Lung (tissue), 12 donors: ENCODE results near the gene MBL2. TPM values are rescaled to one million over a fixed set of nuclear protein-coding genes. Genes with fewer than 3 reads are reported as not detected.

Experiments used
- ATAC-seq: fragments of 200-7000 bp; cut with Tn5 transposase; one replicate; pipeline ENCODE4 v1.9.1; 2020; ENCODE audit warnings: moderate number of reproducible peaks; ENCODE audit not compliant: insufficient read depth, low FRiP score
- DNase-seq, 3 donors: peaks; one replicate each; pipeline ENCODE4 v3.0.0-alpha.2; 2013 to 2017
- H3K27ac ChIP-seq, 2 donors: one replicate each; pipeline ENCODE4 v1.5.1; 2013; ENCODE audit warnings: mild to moderate bottlenecking in 2 of 2, moderate library complexity in 2 of 2, control low read depth in 1 of 2, inconsistent platforms in 1 of 2, low read depth in 1 of 2, low read length in 1 of 2
- H3K27me3 ChIP-seq, 3 donors: one replicate each; pipeline ENCODE4 v1.5.1; 2013; ENCODE audit warnings: low read length in 2 of 3; ENCODE audit not compliant: control insufficient read depth in 3 of 3, insufficient read depth in 3 of 3
- H3K36me3 ChIP-seq, 4 donors: one replicate each; pipeline ENCODE4 v1.5.1; 2013; ENCODE audit warnings: low read length in 4 of 4, mild to moderate bottlenecking in 1 of 4, moderate library complexity in 1 of 4; ENCODE audit not compliant: control insufficient read depth in 4 of 4, insufficient read depth in 4 of 4
- H3K4me1 ChIP-seq, 5 donors: one replicate each; pipeline ENCODE4 v1.5.1; 2013; ENCODE audit warnings: low read length in 5 of 5, mild to moderate bottlenecking in 2 of 5, moderate library complexity in 1 of 5; ENCODE audit not compliant: control insufficient read depth in 5 of 5, insufficient read depth in 5 of 5
- H3K4me3 ChIP-seq: one replicate; pipeline ENCODE4 v1.5.1; 2013; ENCODE audit warnings: mild to moderate bottlenecking, control low read depth, moderate library complexity
- H3K9ac ChIP-seq, 2 donors: one replicate each; pipeline ENCODE4 v1.5.1; 2013; ENCODE audit warnings: low read length in 2 of 2, control low read depth in 1 of 2; ENCODE audit not compliant: insufficient read depth in 1 of 2
- H3K9me3 ChIP-seq, 4 donors: one replicate each; pipeline ENCODE4 v1.5.1; 2013; ENCODE audit warnings: low read length in 3 of 4, mild to moderate bottlenecking in 1 of 4, moderate library complexity in 1 of 4; ENCODE audit not compliant: control insufficient read depth in 4 of 4, insufficient read depth in 3 of 4
- CTCF ChIP-seq: IDR thresholded peaks from 2 replicates; pipeline ENCODE4 v1.5.1; 2012; ENCODE audit warnings: mild to moderate bottlenecking; ENCODE audit errors: control extremely low read depth, extremely low read depth
- WGBS, 2 donors: extraction: QIAGEN DNeasy Blood & Tissue Kit; methylation state at CpG; one replicate each; pipeline ENCODE4 v1.1.7; 2013; 5-methylcytosine and 5-hydroxymethylcytosine counted together
- polyA plus RNA-seq, 2 donors: library from polyadenylated mRNA; stranded (reverse); fragments of 200-250 nt; gene quantifications; one replicate each; pipeline ENCODE4 v1.2.1, GENCODE V29; 2013
- total RNA-seq, 2 donors: library from RNA; depleted of rRNA in 1 of 2; stranded (reverse); fragments of >200 nt in 1 of 2; gene quantifications; one replicate each; pipeline ENCODE4 v1.2.1, GENCODE V29; 2014 to 2021
- donor health status: control.
- donor health status: control.
- donor health status: Bipolar disorder and iron deficiency.
- donor health status: healthy.
- donor health status: DM: yes; HTN: yes; CAD: no.

MBL2 gene
- total and polyA plus RNA-seq, 4 donors = 0.06 TPM; not detected in 3

- TF ChIP-seq CTCF = no peak
- WGBS, 2 donors = 53 to 68% methylated on average over 6 of the region's 6 CpGs
- peak; percentile 29 to 70 (median 65) for DNase-seq
Observed at GRCh38 chr10:52757773-52758172, 14.8 kb downstream of the MBL2 start.

GRCh38 chr10:52756966-52757365, 15.6 kb downstream of the MBL2 start:
- DNase-seq (no peak), ATAC-seq (no peak)
- Histone ChIP-seq H3K27ac (no peak overlapping the region), H3K9me3 (peaks cover 0 to 2% (median 0%) of the 10 kb centered on the region in 4 donors), H3K36me3 (no peaks in the 10 kb centered on the region), H3K4me1 (peaks cover 0 to 21% (median 2%) of the 10 kb centered on the region in 5 donors), H3K9ac (no peak overlapping the region), H3K27me3 (no peaks in the 10 kb centered on the region), H3K4me3 (no peak overlapping the region)
- 46 to 60% methylated on average over 4 of the region's 4 CpGs for WGBS, 2 donors
- no peak for TF ChIP-seq CTCF

More at GRCh38 chr10:52757773-52758172, 14.8 kb downstream of the MBL2 start:
- peaks cover 0 to 21% (median 2%) of the 10 kb centered on the region in 5 donors for H3K4me1 ChIP-seq
- no peak overlapping the region for H3K27ac ChIP-seq
- H3K36me3 ChIP-seq = no peaks in the 10 kb centered on the region
- no peak for ATAC-seq
- H3K4me3 ChIP-seq = no peak overlapping the region
- no peaks in the 10 kb centered on the region for H3K27me3 ChIP-seq
- no peak overlapping the region for H3K9ac ChIP-seq
- H3K9me3 ChIP-seq = peaks cover 0 to 2% (median 0%) of the 10 kb centered on the region in 4 donors

GRCh38 chr10:52756295-52756694, 16.3 kb downstream of the MBL2 start:
- no peaks in the 10 kb centered on the region for H3K36me3 ChIP-seq
- H3K4me3 ChIP-seq = no peak overlapping the region
- no peak overlapping the region for H3K9ac ChIP-seq
- WGBS, 2 donors = 85 to 86% methylated on average over 4 of the region's 4 CpGs
- no peak for TF ChIP-seq CTCF
- DNase-seq = no peak
- no peaks in the 10 kb centered on the region for H3K27me3 ChIP-seq
- peaks cover 0 to 2% (median 0%) of the 10 kb centered on the region in 4 donors for H3K9me3 ChIP-seq
- H3K27ac ChIP-seq = no peak overlapping the region
- peaks cover 0 to 21% (median 2%) of the 10 kb centered on the region in 5 donors for H3K4me1 ChIP-seq
- no peak for ATAC-seq
